Measurements from ENCODE around the gene RASGRP3.

Gene RASGRP3

DNA sequence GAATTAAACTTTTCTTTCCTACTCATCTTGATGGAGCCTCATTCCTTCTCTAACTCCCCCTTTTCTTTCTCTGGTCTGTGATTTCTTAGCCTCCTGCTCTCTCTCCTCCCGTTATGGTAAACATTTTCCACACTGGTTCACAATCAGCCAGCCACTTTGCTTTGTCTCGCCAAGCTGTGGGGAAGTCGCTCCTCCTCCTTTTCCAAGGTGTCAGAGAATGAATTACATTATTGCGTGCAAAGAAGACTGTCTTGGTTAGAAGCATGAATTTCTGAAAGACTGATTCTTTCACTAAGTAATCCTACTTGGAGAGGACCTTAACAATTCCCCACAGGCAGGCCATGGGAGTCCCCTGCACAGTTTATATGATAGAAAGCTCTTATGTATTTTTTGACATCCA is 46.1 kb downstream of the RASGRP3 start:
- DNase-seq (ENCODE audit: low spot score), result no peak

DNA sequence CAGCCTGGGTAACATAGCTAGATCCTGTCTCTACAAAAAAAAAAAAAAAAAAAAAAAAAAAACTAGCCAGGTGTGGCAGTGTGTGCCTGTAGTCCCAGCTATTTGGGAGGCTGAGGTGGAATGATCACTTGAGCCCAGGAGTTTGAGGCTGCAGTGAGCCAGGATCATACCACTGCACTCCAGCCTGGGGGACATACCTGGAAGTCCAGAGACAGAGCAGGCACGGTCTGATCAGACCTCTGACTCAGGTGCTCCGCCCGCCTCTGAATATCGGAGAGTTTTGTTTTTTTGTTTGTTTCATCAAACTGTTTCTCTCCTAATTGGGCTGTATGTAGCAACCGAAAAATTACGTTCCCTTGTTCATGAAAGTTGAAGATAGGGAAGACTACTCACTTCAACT is 49.2 kb downstream of the RASGRP3 start:
- no peak for DNase-seq (ENCODE audit: low spot score)

DNA sequence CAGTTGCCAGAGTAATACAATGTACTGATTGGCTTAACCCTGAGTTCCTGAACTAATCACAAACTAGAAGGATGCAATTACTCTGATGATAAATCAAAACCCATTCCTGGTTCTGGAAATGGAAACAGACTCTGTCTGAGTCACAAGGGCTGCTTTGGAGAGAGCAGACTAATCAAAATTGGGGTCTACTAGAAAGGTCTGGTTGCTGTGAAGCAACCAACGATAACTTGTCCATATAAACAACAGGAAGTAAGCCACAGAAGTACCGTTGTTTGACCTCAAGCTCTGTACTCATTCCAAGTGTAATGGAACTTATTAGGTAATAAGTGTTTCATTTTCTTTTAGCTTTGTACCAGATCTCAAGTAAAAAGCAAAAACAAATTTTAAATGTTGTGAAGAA is 49.7 kb downstream of the RASGRP3 start:
- DNase-seq (ENCODE audit: low spot score), result no peak

DNA sequence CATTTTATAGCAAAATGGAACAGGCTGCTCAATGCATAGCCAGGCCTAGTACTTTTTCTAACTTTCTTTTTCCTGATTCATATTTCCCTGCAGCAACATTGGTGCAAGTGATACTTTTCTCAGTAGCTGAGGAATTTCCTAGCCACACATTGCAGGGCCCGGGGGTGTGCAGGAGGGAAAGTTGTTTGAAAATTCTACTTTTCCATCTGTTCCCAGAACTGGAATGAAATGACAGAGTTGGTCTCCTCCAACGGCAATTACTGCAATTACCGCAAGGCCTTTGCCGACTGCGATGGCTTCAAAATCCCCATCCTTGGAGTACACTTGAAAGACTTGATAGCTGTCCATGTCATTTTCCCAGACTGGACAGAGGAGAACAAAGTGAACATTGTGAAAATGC is 50.5 kb downstream of the RASGRP3 start:
- DNase-seq (ENCODE audit: low spot score), result no peak

DNA sequence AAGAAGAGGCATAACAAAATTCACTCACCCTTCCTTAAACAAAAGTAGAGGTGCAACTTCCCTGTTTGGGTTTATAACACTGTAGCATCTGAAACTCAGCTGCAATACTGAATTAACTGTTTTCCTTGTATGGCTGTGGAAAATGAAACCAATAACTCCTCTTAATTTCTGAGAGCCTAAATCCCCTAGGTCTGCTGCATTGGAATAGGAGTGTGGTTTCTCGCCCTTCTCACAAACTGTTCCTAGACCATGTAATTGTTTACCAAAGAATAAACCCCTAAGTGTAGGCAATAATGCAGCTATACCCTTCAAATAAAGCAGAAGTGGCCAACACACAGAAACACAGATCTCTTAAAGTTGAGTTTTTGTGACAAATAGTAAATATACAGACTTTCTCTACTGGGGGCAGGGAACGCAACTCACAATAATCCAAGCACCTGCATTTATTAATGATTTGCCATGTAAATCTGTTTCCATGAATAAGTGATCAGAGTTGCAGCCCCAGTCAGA is 52.0 kb downstream of the RASGRP3 start:
- no peak for DNase-seq (ENCODE audit: low spot score)

DNA sequence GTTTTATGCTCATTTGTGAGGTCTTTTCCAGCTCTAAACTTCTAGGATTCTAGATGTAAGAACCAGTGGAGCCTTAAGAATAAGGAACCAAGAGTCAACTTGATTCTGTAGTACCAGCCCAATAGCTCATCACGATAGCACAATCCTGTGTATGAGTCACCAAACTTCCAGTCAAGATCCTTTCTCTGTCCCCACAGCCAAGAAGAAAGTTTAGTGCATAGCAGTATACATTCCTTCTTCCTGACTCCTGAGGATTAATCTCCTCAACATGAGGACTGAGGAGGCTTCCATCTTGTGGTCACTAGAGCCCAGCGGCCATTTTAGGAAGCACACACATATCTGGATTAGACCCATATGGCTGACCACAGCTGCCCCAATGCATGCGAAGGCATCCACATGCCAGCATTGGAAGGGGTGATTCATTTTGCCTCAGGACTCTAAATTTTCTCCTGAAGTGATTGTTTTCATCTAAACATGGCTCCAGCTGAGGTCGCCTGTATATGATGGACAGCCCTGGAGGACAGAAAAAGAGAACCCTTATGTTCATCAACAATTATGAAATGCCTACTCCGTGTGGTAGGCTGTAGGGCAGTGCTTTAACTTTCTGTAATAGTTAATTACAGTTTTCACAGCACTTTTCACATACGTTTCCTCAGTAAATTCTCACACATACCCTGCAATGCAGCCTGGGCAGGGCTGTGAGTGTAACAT is 53.5 kb downstream of the RASGRP3 start:
- peak; percentile 45 for DNase-seq (ENCODE audit: low spot score)

DNA sequence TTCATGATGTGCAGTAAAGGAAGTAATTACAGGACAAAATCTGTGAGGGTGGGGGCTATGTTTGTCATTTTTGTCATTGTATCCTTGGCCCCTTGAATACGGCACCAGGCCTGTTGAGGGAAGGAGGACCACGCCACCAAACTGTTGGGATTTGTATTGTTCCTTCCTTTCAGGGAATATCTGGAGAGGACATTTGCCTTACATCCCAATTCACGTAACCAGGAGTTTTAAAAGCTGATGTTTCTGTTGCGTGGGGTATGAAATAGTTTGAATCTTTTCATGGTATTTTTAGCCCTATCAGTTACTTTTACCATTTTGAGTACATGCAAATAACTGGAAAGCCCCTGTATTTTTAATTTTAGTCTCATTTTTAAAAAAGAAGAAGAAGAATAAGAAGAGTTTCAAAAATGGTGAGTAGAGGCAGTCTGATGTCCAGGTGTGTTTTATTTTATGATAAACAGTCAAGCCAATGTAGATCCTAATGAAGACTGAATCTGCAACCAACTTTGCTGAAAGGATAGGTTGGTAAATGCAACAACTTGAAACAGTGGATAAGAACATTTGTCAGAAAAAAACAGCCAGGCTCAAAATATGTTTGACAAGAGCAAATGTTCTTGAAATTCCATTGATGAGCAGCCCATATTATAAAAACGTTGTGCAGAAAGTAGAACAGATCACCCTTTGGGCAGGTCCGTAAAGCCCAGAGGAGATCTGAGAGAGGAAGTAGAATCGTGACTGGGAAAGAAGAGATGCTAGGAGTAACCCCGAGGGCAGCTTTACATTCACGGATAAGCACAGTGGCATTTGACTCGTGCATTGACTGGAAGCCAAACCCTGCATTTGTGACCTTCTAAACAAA is 54.5 kb downstream of the RASGRP3 start:
- DNase-seq (ENCODE audit: low spot score), result no peak

DNA sequence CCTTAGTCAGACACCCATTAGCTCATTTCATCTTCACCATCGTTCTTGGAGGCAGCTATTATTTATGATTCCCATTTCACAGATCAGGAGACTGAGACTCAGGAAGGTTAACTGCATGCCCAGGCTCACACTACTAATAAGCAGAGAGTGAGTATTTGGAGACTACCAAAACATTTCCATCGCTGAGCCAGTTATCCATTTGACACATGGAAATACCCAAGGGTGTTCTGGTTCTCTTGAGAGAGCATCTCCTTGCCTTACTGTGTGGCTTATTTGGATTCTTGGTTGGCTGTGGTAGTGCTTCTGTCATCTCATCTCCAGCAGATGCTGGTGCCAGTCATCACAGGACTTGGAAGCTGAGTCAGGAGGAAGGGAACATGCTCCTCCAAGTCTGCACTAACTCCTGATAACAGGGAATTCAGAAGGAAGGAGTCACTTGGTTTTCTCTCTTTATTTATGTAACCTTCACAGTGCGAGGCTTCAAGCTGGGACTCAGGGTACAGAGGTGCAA is 55.2 kb downstream of the RASGRP3 start:
- DNase-seq (ENCODE audit: low spot score), result no peak

DNA sequence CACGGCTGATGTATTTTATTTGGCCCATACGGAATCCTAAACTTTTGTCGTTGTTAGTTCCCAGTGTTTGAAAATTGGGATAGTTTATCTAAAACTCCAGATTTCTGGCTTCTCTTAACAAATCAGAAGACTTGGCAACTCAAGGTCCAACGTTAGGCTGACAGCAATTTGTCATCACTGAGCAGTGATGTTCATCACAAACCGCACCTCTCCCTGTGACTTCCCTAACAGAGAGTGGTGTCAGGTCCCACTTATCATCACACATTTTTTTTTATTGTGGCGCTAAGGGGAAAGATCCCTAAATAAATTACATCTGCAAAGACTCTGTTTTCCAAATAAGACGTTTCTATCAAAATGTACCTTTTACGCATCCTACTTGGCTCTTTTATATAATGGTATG is 55.7 kb downstream of the RASGRP3 start:
- no peak for DNase-seq (ENCODE audit: low spot score)

DNA sequence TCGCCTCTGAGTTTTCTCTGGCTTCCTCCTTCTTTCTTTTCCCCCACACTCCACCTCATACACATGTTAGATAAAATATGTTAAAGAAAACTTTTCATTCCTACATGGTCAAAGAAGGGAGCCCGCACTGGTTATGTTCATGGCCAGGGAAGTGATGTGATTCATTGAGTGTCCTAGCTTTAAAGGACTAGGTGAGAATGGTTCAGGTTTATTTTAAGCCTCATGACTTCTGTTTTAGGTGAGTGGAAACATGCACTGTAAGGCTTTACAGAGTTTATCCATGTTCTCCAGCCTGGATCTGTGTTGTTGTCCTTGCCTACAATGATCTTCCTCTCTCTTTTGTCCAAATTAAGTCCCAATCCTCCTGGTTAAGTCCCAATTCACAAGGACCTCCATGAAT is 56.5 kb downstream of the RASGRP3 start:
- no peak for DNase-seq (ENCODE audit: low spot score)

DNA sequence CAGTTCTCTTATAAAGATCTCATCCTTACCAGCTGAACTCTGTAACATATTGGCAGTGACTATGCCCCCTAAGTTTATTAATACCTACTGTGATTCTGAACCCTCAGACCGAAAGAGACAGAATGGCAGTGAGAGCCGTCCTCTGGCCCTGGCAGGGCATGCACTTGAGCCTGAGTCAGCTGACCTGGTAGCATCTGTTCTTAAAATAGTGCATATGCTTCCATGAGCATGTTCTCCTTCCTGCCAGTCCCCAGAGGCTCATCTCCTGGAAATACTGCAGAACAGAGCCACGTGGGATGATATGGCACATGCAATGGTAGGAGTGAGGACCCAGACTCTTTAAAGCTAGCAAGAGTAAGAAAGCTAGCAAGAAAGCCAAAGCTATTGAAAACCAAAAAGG is 59.0 kb downstream of the RASGRP3 start:
- no peak for DNase-seq (ENCODE audit: low spot score)

DNA sequence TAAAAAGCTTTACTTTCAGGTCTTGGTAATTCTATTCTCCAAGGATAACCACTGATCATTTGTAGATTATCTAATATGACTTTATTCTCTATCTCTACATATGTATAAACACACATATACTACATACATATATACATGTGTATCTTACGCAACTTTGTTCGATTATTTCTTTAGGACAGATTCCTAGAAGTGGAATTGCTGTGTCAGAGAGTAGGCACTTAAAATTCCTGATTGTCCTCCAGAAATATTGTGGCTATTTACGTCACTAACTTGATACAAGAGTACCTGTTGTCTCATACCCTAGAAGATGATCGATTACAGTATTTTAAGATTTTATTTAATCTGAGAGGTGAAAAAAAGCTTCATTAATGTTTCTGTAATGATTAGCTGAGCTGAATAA is 64.8 kb downstream of the RASGRP3 start:
- DNase-seq (ENCODE audit: low spot score), result no peak

DNA sequence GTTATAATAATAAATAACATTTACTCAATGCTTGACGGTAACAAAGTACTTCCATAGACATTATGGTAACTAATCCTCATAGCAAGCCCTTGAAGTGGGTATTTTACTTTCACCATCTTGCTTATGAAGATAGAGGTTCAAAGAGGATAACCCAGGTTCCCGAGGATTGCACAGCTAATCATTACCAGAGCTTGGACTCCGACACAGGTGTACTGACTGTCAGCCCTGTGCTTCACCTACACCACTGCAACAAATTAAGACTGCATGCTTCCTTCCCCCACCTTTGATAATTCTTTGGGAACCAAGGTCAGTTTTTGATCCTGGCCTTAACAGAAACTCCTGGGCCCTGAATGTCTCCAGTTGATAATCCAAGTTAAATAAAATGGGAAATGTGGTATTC is 73.8 kb downstream of the RASGRP3 start:
- DNase-seq (ENCODE audit: low spot score), result no peak

DNA sequence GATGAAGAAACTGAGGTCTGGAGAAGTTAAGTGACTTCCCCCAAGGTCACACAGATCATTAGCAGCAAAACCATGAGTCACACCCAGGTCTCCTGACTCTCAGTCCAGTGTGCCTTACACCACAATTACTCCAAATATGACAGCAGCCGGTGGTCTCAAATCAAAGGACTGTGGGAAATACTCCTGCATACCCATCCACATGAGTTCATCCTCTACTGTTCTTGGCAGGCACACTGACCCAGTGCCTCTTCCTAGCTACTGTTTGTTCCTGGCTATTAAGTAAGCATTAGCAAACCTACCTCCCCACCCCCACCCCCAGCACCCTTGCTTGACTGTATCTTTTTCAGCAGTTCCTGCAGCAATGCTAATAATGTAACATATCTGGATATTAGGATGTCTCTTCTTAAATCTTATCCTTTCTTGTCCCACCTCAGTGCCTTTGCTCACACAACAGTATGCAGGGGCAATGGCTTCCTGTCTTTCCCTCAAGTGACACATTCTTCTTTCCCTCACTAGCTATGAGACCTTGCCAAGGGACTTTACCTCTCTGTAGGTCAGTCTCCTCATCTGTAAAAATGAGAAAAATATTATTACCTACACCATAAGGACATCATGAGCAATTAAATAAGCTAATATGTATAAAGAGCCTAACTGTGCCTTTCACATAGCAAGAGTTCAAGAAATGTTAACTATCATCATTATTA is 76.5 kb downstream of the RASGRP3 start:
- no peak for DNase-seq (ENCODE audit: low spot score)

DNA sequence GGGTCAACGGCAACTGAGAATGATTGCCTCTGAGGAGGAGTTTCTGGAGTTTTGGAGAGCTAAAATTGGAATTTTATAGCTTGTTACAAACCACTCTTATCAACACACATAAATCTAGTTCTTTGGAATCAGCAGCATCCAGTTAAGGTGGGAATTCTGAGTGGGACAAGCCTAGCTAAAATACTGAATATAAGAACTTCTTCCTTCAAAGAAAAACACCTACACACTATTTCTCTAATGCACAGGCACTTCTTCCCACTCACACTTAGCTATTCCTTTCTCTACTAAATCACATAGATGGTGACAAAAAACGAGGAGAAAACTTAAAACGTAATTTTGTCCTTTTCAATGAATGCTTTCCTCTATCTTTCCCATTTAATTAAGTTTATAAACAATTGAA is 79.2 kb downstream of the RASGRP3 start:
- no peak for DNase-seq (ENCODE audit: low spot score)

DNA sequence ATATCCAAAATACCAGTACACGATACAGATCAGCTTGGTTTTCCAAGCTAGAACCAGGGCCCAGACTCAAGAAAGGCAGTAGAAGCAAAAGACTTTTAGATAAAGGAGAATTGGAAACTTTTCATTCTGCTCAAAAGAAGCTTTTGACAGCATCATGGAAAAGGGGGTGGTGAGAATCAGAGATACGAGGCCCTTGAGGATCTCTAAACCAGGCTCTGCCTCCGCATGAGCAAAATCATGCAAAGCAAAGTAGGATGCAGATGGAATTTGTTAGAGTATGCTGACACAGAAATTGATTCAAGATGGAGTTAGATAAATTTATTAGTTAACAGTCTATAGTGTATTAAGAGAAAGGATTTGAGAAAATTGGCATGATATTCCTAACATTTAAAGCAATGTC is 82.9 kb downstream of the RASGRP3 start:
- DNase-seq (ENCODE audit: low spot score), result no peak

DNA sequence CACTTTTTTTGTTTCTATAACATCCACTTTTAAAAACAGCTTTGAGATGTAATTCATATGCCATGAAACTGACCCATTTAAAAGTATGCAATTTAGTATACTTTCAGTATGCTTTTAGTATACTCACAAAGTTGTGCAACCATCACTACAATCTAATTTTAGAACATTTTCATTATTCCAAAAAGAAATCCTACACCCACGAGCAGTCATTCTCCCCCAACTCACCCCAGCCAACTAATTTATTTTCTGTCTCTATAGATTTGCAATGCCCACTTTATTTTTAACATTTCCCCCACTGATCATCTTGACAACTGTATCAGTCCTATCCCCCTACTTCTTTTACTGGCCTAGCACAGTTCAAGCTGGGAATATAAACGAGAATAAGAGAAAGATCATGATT is 83.6 kb downstream of the RASGRP3 start:
- DNase-seq (ENCODE audit: low spot score), result no peak

DNA sequence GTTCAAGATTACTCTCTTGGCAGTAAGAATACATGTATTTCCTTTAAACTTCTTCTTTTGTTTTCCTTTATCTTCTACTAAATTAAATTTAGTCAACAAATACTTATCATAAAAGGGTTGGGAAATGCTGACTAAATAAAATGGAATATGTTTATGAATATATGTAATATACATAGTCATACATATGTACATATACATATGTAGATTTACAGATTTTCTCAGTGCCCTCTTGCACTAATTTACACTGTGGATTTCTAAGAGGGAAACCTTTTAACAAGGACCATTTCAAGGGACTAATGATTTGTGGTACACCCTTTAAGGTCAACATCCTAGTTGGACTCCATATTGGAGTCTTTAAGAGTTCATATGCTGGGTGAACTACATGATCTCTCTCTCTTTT is 85.4 kb downstream of the RASGRP3 start:
- DNase-seq (ENCODE audit: low spot score), result no peak

DNA sequence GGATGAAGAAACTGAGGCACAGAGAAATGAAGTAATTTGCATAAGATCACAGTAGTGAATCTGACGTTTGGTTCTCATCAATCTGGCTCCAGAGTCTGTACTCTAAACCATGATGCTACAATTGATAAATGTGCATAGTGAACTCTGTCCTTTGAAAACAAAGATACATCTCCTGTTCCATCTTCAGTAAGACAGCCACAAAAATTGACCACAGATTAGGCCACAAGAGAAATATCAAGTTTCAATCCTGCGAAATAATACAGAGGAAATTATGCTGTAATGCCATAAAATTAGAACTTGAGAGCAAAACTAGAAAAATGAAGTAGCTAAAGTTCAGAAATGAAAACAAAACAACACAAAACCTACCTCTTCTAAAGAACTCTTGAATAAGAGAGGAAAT is 94.2 kb downstream of the RASGRP3 start:
- no peak for DNase-seq (ENCODE audit: low spot score)

DNA sequence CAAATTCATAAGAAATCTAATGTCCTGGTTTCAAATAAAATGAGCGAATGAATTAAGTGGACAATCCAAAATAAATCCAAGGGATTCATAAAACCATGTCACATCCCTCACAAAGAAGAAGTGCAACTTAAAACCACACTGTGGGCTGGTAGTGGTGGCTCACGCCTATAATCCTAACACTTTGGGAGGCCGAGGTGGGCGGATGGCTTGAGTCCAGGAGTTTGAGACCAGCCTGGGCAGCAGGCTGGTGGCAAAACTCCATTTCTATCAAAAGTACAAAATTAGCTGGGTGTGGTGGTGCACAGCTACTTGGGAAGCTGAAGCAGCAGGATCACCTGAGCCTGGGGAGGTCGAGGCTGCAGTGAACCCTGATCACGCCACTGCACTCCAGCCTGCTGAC is 97.2 kb downstream of the RASGRP3 start:
- DNase-seq (ENCODE audit: low spot score), result no peak

DNA sequence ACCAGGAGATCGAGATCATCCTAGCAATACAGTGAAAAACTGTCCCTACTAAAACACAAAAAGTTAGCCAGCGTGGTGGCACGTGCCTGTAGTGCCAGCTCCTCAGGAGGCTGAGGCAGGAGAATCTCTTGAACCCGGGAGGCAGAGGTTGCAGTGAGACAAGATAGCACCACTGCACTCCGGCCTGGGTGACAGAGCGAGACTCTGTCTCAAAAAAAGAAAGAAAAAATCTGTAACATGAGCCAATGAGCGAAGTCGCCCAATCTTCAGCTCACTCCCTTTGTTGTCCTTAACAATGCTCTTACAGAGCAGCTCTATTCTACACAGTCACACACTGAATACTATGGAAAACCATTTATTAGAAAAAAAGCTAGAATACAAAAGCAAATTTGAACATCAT is 100.6 kb downstream of the RASGRP3 start:
- no peak for DNase-seq (ENCODE audit: low spot score)

DNA sequence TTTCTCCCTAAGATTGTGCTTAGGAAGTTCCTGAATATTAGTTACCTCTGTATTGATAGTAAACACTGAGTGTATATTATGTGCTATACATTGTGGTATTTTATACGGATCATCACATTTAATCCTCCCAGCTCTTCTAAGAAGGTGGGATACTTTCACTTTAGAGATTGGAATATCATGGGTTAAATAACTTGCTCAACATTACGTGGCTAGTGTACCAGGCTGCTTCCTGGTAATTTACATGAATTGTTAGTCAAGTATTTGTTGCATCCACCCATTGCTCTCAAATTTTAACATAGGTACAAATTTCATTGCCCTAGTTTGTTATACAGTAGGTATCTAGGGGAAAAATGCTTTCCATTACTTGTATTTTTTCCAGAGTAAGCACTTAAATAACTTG is 101.2 kb downstream of the RASGRP3 start:
- DNase-seq (ENCODE audit: low spot score), result no peak

DNA sequence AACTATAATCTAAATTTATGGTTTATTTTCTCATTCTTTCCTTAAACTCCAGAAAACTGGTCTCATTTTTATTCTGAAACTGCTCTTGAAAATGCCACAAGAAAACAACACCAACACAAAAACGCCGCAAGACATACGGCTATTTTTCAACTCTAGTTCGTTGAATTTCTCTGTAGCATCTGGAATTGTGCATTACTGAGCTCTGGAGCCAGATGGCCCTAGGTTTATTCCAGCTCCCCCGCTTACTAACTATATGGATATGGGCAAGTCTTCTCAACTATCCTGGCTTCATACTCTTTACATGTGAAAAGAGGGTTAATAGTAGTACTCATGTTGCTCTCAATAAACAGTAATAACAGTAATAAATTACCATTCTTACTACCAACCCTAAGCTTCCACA is 102.8 kb downstream of the RASGRP3 start:
- DNase-seq (ENCODE audit: low spot score), result no peak
